GM18502 (cell line): Measurements from ENCODE around the gene PIM2.
"Not testable (repeated sequence)": the region's sequence is repeated elsewhere in the genome, so short reads cannot be mapped to it uniquely, and the experiment has no call there.

Experiments
- ATAC-seq: cut with Tn5 transposase; IDR thresholded peaks from one replicate; pipeline ENCODE4 v1.9.1; 2021; ENCODE audit warnings: mild to moderate bottlenecking; ENCODE audit not compliant: unreplicated experiment, poor library complexity

The PIM2 gene

DNA sequence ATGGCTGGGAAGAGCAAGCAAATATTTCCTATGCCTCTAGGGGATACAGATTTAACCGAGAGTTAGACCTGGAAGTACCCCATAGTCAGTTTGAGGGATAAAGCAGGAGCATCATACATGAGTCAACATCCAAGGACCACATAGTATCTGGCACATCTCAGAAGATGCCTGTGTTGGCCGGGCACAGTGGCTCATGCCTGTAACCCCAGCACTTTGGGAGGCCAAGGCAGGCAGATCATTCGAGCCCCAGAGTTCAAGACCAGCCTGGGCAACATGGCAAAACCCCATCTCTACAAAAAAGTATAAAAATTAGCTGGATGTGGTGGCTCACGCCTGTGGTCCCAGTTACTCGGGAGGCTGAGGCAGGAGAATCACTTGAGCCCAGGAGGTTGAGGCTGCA lies 32.2 kb downstream of the PIM2 start:
- not testable (repeated sequence) for ATAC-seq

- ATAC-seq: no peak
Measured at GRCh38 chrX:48883729-48884128, 35.1 kb downstream of the PIM2 start.

GRCh38 chrX:48876944-48877343 lies 41.9 kb downstream of the PIM2 start:
- ATAC-seq: not testable (repeated sequence)

DNA sequence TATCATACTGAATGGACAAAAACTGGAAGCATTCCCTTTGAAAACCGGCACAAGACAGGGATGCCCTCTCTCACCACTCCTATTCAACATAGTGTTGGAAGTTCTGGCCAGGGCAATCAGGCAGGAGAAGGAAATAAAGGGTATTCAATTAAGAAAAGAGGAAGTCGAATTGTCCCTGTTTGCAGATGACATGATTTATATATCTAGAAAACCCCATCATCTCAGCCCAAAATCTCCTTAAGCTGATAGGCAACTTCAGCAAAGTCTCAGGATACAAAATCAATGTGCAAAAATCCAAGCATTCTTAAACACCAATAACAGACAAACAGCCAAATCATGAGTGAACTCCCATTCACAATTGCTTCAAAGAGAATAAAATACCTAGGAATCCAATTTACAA lies 46.8 kb downstream of the PIM2 start:
- not testable (repeated sequence) for ATAC-seq

GRCh38 chrX:48864210-48864609 lies 54.6 kb downstream of the PIM2 start:
- ATAC-seq: no peak
